Thymus (tissue), 11 donors: Measurements from ENCODE around the gene PRPF40B. TPM values are rescaled to one million over a fixed set of nuclear protein-coding genes. Genes with fewer than 3 reads are reported as not detected.

Experiments used
- DNase-seq, 9 donors: peaks; one replicate each; pipeline ENCODE4 v3.0.0-alpha.2; 2013; ENCODE audit warnings: low spot score in 9 of 9, low read depth in 6 of 9, missing footprints in 1 of 9
- H3K27ac ChIP-seq, 2 donors: one replicate each; pipeline ENCODE4 v1.5.1; 2013; ENCODE audit warnings: control low read depth in 1 of 2, low read depth in 1 of 2, low read length in 1 of 2, mild to moderate bottlenecking in 1 of 2, moderate library complexity in 1 of 2
- H3K27me3 ChIP-seq, 2 donors: one replicate each; pipeline ENCODE4 v1.5.1; 2013; ENCODE audit warnings: low read length in 1 of 2; ENCODE audit not compliant: control insufficient read depth in 2 of 2, insufficient read depth in 1 of 2
- H3K36me3 ChIP-seq, 2 donors: one replicate each; pipeline ENCODE4 v1.5.1; 2013; ENCODE audit warnings: low read length in 1 of 2, mild to moderate bottlenecking in 1 of 2, moderate library complexity in 1 of 2; ENCODE audit not compliant: control insufficient read depth in 2 of 2, insufficient read depth in 2 of 2
- H3K4me1 ChIP-seq, 2 donors: one replicate each; pipeline ENCODE4 v1.5.1; 2013; ENCODE audit warnings: low read length in 2 of 2; ENCODE audit not compliant: control insufficient read depth in 2 of 2, insufficient read depth in 2 of 2
- H3K4me3 ChIP-seq, 2 donors: one replicate each; pipeline ENCODE4 v1.5.1; 2013; ENCODE audit warnings: low read length in 2 of 2, control low read depth in 1 of 2, mild to moderate bottlenecking in 1 of 2
- H3K9me3 ChIP-seq, 2 donors: one replicate each; pipeline ENCODE4 v1.5.1; 2013; ENCODE audit warnings: low read length in 1 of 2, mild to moderate bottlenecking in 1 of 2; ENCODE audit not compliant: control insufficient read depth in 2 of 2, insufficient read depth in 1 of 2
- WGBS: extraction: QIAGEN DNeasy Blood & Tissue Kit; methylation state at CpG from one replicate; pipeline ENCODE4 v1.1.7; 2013; 5-methylcytosine and 5-hydroxymethylcytosine counted together
- polyA plus RNA-seq: library from polyadenylated mRNA; stranded (reverse); fragments of 200-250 nt; gene quantifications from one replicate; pipeline ENCODE4 v1.2.3, GENCODE V29; 2013
- total RNA-seq: library from RNA; stranded (reverse); fragments of 120-200 nt; gene quantifications from one replicate; pipeline ENCODE4 v1.2.4, GENCODE V29; 2013
- donor health status: healthy.

Gene PRPF40B
- total and polyA plus RNA-seq, 2 donors: 4.9 to 16.6 TPM

DNA sequence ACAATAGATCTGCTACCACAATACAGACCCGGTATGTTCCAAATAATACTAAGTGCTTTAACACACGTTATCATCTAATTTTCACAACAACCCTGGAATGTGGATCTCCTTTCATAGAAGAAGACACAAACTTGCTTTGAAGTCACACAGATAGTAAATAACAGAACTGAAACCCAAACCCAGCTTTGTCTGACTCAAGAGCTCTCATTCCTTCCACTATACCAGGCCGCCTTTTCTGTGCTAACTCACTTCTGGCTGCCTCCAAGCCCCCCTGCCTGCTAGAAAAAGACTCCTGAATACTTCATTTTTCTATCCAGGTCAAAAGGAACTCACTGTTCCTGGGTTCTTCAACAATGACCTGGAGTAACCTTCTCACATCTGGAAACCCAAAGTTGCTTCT is 37.8 kb downstream of the PRPF40B start:
- 93% methylated on average over 3 of the region's 3 CpGs for WGBS
- Histone ChIP-seq H3K27ac (no peak overlapping the region), H3K36me3 (peaks cover 14 to 46% of the 10 kb centered on the region in 2 donors), H3K27me3 (no peaks in the 10 kb centered on the region), H3K4me3 (no peak overlapping the region), H3K4me1 (peaks cover 36 to 66% of the 10 kb centered on the region in 2 donors), H3K9me3 (no peaks in the 10 kb centered on the region)
- no peak for DNase-seq

DNA sequence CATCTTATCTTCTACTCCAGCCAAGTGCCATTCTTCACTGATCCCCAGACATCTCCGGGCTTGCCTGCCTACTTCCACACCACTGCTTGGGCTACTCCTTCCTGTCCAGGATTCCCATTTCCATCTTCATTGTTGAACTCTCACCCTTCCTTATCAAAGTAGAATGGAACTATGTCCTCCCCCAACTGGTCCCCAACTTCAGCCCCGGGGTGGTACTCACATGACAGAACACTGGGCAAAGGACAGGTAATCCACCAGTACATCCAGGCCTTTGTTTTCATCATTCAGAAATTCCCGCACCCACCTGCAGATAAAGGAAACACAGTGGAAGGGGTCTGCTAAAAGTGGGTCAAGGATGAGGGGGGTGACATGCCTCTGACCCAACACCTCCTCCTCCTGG is 38.4 kb downstream of the PRPF40B start:
- Histone ChIP-seq H3K4me1 (peaks cover 39 to 66% of the 10 kb centered on the region in 2 donors), H3K36me3 (peaks cover 12 to 41% of the 10 kb centered on the region in 2 donors), H3K27me3 (no peaks in the 10 kb centered on the region), H3K9me3 (no peaks in the 10 kb centered on the region), H3K4me3 (no peak overlapping the region), H3K27ac (peak overlapping the region; percentile 37 to 92)
- WGBS: 97% methylated on average over 3 of the region's 3 CpGs
- DNase-seq: no peak

- Histone ChIP-seq H3K4me3 (peak overlapping the region; percentile 10 to 20), H3K4me1 (peaks cover 39 to 74% of the 10 kb centered on the region in 2 donors), H3K27ac (peak overlapping the region; percentile 78 to 92), H3K27me3 (no peaks in the 10 kb centered on the region), H3K9me3 (no peaks in the 10 kb centered on the region), H3K36me3 (peaks cover 6 to 30% of the 10 kb centered on the region in 2 donors)
- DNase-seq: peak; percentile 70 to 95 (median 84)
- WGBS: 16% methylated on average over 5 of the region's 5 CpGs
Measured at GRCh38 chr12:49662998-49663843, 39.9 kb downstream of the PRPF40B start.

GRCh38 chr12:49664167-49664566 is 40.8 kb downstream of the PRPF40B start:
- peaks cover 39 to 78% of the 10 kb centered on the region in 2 donors for H3K4me1 ChIP-seq
- 98% methylated on average over 4 of the region's 4 CpGs for WGBS

DNA sequence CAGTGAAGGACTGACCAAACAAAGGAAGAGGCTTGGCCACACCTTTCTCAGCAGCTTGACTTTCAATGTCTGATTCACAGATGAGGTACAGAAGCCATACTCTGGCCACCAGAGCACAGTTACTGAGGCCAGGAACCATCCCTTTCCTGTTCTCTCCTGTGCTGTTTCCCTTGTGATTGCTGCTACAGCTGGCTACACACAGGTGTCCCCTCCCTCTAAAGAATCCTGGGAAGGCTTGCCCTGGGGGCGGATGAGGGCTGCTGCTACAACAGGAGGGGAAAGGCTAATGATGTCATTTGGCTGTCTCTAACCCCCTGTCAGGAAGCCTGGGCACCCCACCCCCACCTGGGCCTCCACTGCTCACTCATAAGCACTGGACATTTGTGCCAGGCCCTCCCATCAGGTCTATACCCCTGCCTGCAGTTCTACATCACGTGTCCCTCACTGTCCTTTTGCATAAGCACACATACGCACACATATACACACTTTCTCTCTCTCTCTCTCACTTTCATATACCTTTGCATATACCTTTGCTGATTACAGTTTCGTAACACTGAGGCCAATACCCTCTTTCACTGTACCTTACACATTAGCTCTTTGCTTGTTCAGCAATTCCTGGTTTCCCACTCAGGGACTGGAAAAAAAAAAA is 41.4 kb downstream of the PRPF40B start:
- H3K27me3 ChIP-seq: no peaks in the 10 kb centered on the region
- peak overlapping the region; percentile 32 to 39 for H3K27ac ChIP-seq
- 93% methylated on average over 4 of the region's 4 CpGs for WGBS
- DNase-seq: no peak
- H3K36me3 ChIP-seq: peaks cover 5 to 20% of the 10 kb centered on the region in 2 donors
- no peak overlapping the region for H3K4me3 ChIP-seq
- H3K9me3 ChIP-seq: no peaks in the 10 kb centered on the region
- H3K4me1 ChIP-seq: peaks cover 39 to 83% of the 10 kb centered on the region in 2 donors

More at GRCh38 chr12:49664167-49664566, 40.8 kb downstream of the PRPF40B start:
- peaks cover 5 to 22% of the 10 kb centered on the region in 2 donors for H3K36me3 ChIP-seq
- H3K9me3 ChIP-seq: no peaks in the 10 kb centered on the region
- peak overlapping the region in 1 of 2 donors; percentile 39 for H3K27ac ChIP-seq
- no peak overlapping the region for H3K4me3 ChIP-seq
- no peak for DNase-seq
- H3K27me3 ChIP-seq: no peaks in the 10 kb centered on the region

DNA sequence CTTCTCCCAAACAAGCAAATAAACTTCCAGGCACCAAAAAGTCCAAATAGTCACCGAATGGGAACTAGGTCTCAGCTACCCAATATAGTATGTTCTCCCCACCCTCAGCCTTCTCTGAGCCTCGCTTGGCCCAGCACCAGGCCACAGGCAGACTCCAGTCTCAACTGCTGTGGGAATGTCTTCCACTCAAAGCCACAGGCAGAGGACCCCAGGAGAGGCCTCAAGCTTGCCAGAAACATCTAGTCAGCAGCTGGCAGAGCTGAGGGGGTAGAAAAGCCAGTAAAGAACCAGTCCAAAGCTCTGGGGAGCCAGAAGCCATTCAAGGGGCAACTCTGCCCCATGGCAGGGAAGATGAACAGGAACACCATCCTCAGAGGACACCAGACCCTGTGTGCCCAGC is 42.0 kb downstream of the PRPF40B start:
- Histone ChIP-seq H3K4me3 (no peak overlapping the region), H3K27me3 (no peaks in the 10 kb centered on the region), H3K27ac (peak overlapping the region in 1 of 2 donors; percentile 32), H3K36me3 (peaks cover 5 to 18% of the 10 kb centered on the region in 2 donors), H3K9me3 (no peaks in the 10 kb centered on the region), H3K4me1 (peaks cover 41 to 89% of the 10 kb centered on the region in 2 donors)
- WGBS: 83% methylated on average over 2 of the region's 2 CpGs
- DNase-seq: no peak

GRCh38 chr12:49666176-49666575 is 42.8 kb downstream of the PRPF40B start:
- H3K27me3 ChIP-seq: no peaks in the 10 kb centered on the region
- no peak for DNase-seq
- H3K4me3 ChIP-seq: no peak overlapping the region
- 96% methylated on average over 4 of the region's 4 CpGs for WGBS
- H3K27ac ChIP-seq: no peak overlapping the region
- H3K36me3 ChIP-seq: peaks cover 5 to 18% of the 10 kb centered on the region in 2 donors
- H3K9me3 ChIP-seq: no peaks in the 10 kb centered on the region
- peaks cover 46 to 91% of the 10 kb centered on the region in 2 donors for H3K4me1 ChIP-seq

- no peak for DNase-seq
- Histone ChIP-seq H3K4me3 (no peak overlapping the region), H3K27me3 (no peaks in the 10 kb centered on the region), H3K9me3 (no peaks in the 10 kb centered on the region), H3K27ac (no peak overlapping the region), H3K4me1 (peaks cover 42 to 91% of the 10 kb centered on the region in 2 donors), H3K36me3 (peaks cover 0 to 6% of the 10 kb centered on the region in 2 donors)
- 96% methylated on average over 2 of the region's 2 CpGs for WGBS
Measured at GRCh38 chr12:49667325-49668090, 44.1 kb downstream of the PRPF40B start.
